Upper lobe of right lung (tissue), 1 donor: Measurements from ENCODE around the gene SLFN12L. TPM values are rescaled to one million over a fixed set of nuclear protein-coding genes. Genes with fewer than 3 reads are reported as not detected.
A peak's percentile ranks its signal among the peaks of the same experiment; 100 is the strongest.
"Not testable (repeated sequence)": the region's sequence is repeated elsewhere in the genome, so short reads cannot be mapped to it uniquely, and the experiment has no call there.

Experiments
- ATAC-seq: fragments of 200-7000 bp; cut with Tn5 transposase; one replicate; pipeline ENCODE4 v1.9.1; 2020; ENCODE audit warnings: mild to moderate bottlenecking, moderate library complexity
- DNase-seq: peaks from one replicate; pipeline ENCODE4 v3.0.0-alpha.2; 2020
- H3K27ac ChIP-seq: fragments of 200-600 bp; one replicate; pipeline ENCODE4 v1.8.0; 2022
- H3K27me3 ChIP-seq: fragments of 200-600 bp; one replicate; pipeline ENCODE4 v1.8.0; 2022; ENCODE audit warnings: mild to moderate bottlenecking
- H3K36me3 ChIP-seq: fragments of 200-600 bp; one replicate; pipeline ENCODE4 v1.8.0; 2022
- H3K4me1 ChIP-seq: fragments of 200-600 bp; one replicate; pipeline ENCODE4 v1.8.0; 2022
- H3K4me3 ChIP-seq: fragments of 200-600 bp; one replicate; pipeline ENCODE4 v1.8.0; 2022; ENCODE audit warnings: mild to moderate bottlenecking
- H3K9me3 ChIP-seq: fragments of 200-600 bp; one replicate; pipeline ENCODE4 v1.8.0; 2022
- CTCF ChIP-seq: fragments of 200-600 bp; IDR thresholded peaks from one replicate; pipeline ENCODE4 v1.8.0; 2022; ENCODE audit warnings: antibody characterized with exemption
- intact Hi-C: fragments of 100-400 bp; cut with DNase I; formaldehyde crosslinking; loops from one replicate; pipeline ENCODE4 v1.11.0; 2022
- total RNA-seq: library from RNA; stranded (reverse); fragmentation: NEBNext Ultra II Directional; extraction: Animal tissue kit (Norgen Biotek cat#: 25700); gene quantifications from one replicate; pipeline ENCODE4 v1.2.1, GENCODE V29; 2021
- donor health status: DM: no; HTN: yes; CAD: no; lungs with severe emphysema.

The SLFN12L gene
- total RNA-seq, 1 donor from 2014 or later, result 5.1 TPM

GRCh38 chr17:35510052-35510451, 27.4 kb downstream of the SLFN12L start:
- H3K36me3 ChIP-seq, result no peaks in the 10 kb centered on the region
- ATAC-seq, result no peak
- DNase-seq, result no peak
- H3K27me3 ChIP-seq, result peaks cover 4% of the 10 kb centered on the region
- no peak overlapping the region for H3K27ac ChIP-seq
- intact Hi-C loops, result no loop called here
- H3K9me3 ChIP-seq, result no peaks in the 10 kb centered on the region
- H3K4me1 ChIP-seq, result no peaks in the 10 kb centered on the region
- TF ChIP-seq CTCF, result no peak
- no peak overlapping the region for H3K4me3 ChIP-seq

- DNase-seq, H3K27me3 ChIP-seq, H3K36me3 ChIP-seq, H3K4me1 ChIP-seq, intact Hi-C loops, ATAC-seq, H3K9me3 ChIP-seq, H3K27ac ChIP-seq, H3K4me3 ChIP-seq: not testable (repeated sequence)
These were observed 29.8 kb downstream of the SLFN12L start for GRCh38 chr17:35507714-35508113.

- TF ChIP-seq CTCF, result no peak
- no peak for DNase-seq
- H3K4me1 ChIP-seq, result no peaks in the 10 kb centered on the region
- no peak for ATAC-seq
- no peak overlapping the region for H3K4me3 ChIP-seq
- H3K36me3 ChIP-seq, result no peaks in the 10 kb centered on the region
- intact Hi-C loops, result no loop called here
- H3K9me3 ChIP-seq, result no peaks in the 10 kb centered on the region
- no peak overlapping the region for H3K27ac ChIP-seq
- peaks cover 44% of the 10 kb centered on the region for H3K27me3 ChIP-seq
These were observed 37.9 kb downstream of the SLFN12L start for GRCh38 chr17:35499548-35499947.

- no peak for DNase-seq
- no peaks in the 10 kb centered on the region for H3K36me3 ChIP-seq
- H3K4me3 ChIP-seq, result peak overlapping the region; percentile 20
- intact Hi-C loops, result no loop called here
- no peaks in the 10 kb centered on the region for H3K4me1 ChIP-seq
- peaks cover 48% of the 10 kb centered on the region for H3K27me3 ChIP-seq
- no peak overlapping the region for H3K27ac ChIP-seq
- no peak for ATAC-seq
- no peaks in the 10 kb centered on the region for H3K9me3 ChIP-seq
- TF ChIP-seq CTCF, result no peak
These were observed 38.9 kb downstream of the SLFN12L start for GRCh38 chr17:35498448-35499178.

- H3K27me3 ChIP-seq, result peaks cover 54% of the 10 kb centered on the region
- ATAC-seq (no peak), DNase-seq (no peak)
- intact Hi-C loops, result no loop called here
- no peak overlapping the region for H3K27ac ChIP-seq
- H3K4me3 ChIP-seq, result no peak overlapping the region
- H3K9me3 ChIP-seq, result no peaks in the 10 kb centered on the region
- H3K4me1 ChIP-seq, result no peaks in the 10 kb centered on the region
- no peak for TF ChIP-seq CTCF
- H3K36me3 ChIP-seq, result no peaks in the 10 kb centered on the region
These were observed 40.8 kb downstream of the SLFN12L start for GRCh38 chr17:35496451-35497290.

- TF ChIP-seq CTCF, result no peak
- Histone ChIP-seq H3K4me3 (no peak overlapping the region), H3K36me3 (no peaks in the 10 kb centered on the region), H3K27ac (no peak overlapping the region), H3K27me3 (peaks cover 78% of the 10 kb centered on the region), H3K4me1 (peaks cover 4% of the 10 kb centered on the region), H3K9me3 (no peaks in the 10 kb centered on the region)
- intact Hi-C loops, result no loop called here
- no peak for DNase-seq
- no peak for ATAC-seq
These were observed 44.4 kb downstream of the SLFN12L start for GRCh38 chr17:35493040-35493439.
